MCF 10A (cell line): ENCODE measurements around the gene INSR. TPM values are rescaled to one million over a fixed set of nuclear protein-coding genes. Genes with fewer than 3 reads are reported as not detected.
"Not testable (repeated sequence)": the region's sequence is repeated elsewhere in the genome, so short reads cannot be mapped to it uniquely, and the experiment has no call there.

Source experiments
- BruUV-seq: library from RNA; stranded (reverse); fragments of 400-500 nt; replicated peaks from 2 replicates; lab custom pipeline; 2021; lab: Mats Ljungman, UMichigan
- CTCF ChIA-PET: fragments of 300-600 bp; sonication (Branson Sonifier 250); formaldehyde crosslinking; extraction: SDS; loops from one replicate; lab custom pipeline; 2021; ENCODE audit warnings: antibody characterized with exemption, inconsistent platforms; lab: Yijun Ruan, JAX
- POLR2A ChIA-PET: fragments of 300-600, 350-650 bp; sonication (Branson Sonifier 250); formaldehyde crosslinking; extraction: SDS; loops from one replicate; lab custom pipeline; 2020; ENCODE audit warnings: antibody characterized with exemption, inconsistent platforms; lab: Yijun Ruan, JAX
- DNase-seq: peaks from one replicate; pipeline ENCODE4 v3.0.0-alpha.2; 2018; ENCODE audit not compliant: unreplicated experiment
- H3K27ac Mint-ChIP-seq: one replicate; pipeline ENCODE4 v1.8.0; 2022; ENCODE audit warnings: mild to moderate bottlenecking, low read depth, mixed read lengths; ENCODE audit not compliant: unreplicated experiment
- H3K27me3 Mint-ChIP-seq: one replicate; pipeline ENCODE4 v1.8.0; 2022; ENCODE audit warnings: mixed read lengths; ENCODE audit not compliant: insufficient read depth, unreplicated experiment
- H3K36me3 Mint-ChIP-seq: one replicate; pipeline ENCODE4 v1.8.0; 2022; ENCODE audit warnings: mild to moderate bottlenecking, moderate library complexity, mixed read lengths; ENCODE audit not compliant: insufficient read depth, unreplicated experiment
- H3K4me1 Mint-ChIP-seq: one replicate; pipeline ENCODE4 v1.8.0; 2022; ENCODE audit warnings: mixed read lengths; ENCODE audit not compliant: insufficient read depth, unreplicated experiment
- H3K4me3 Mint-ChIP-seq: one replicate; pipeline ENCODE4 v1.8.0; 2022; ENCODE audit warnings: mild to moderate bottlenecking, moderate library complexity, mixed read lengths; ENCODE audit not compliant: unreplicated experiment
- H3K9me3 Mint-ChIP-seq: one replicate; pipeline ENCODE4 v1.8.0; 2022; ENCODE audit warnings: mixed read lengths; ENCODE audit not compliant: unreplicated experiment
- intact Hi-C: fragments of 100-400 bp; cut with micrococcal nuclease; formaldehyde crosslinking; loops from 2 replicates; pipeline ENCODE4 v1.14.1; 2022
- total RNA-seq: library from RNA; stranded (reverse); gene quantifications from 2 replicates; pipeline ENCODE4 v1.2.3, GENCODE V29; 2022
- TF ChIP-seq, protein P1 (sequence below): fragments of 200-600 bp; IDR thresholded peaks from one replicate; pipeline ENCODE4 v1.8.0; 2022; ENCODE audit warnings: antibody characterized with exemption, mild to moderate bottlenecking; ENCODE audit not compliant: unreplicated experiment

The INSR gene
- total RNA-seq, 1 experiment from 2014 or later = 8.8 TPM

DNA sequence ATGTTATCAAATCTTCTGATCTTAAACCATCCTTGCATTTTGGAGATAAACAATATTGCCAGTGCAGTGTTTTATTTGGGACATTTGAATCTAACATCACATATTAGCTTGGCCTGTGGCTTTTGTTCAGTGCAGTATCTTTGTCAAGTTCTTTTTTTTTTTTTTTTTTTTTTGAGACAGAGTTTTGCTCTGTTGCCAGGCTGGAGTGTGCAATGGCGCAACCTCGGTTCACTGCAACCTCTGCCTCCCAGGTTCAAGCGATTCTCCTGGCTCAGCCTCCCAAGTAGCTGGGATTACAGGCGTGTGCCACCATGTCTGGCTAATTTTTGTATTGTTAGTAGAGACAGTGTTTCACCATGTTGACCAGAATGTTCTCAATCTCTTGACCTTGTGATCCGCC lies 148.1 kb downstream of the INSR start:
- intact Hi-C loops = loop anchor here (5.0 kb wide), 1 partner anchor 146 kb away; the partner anchor contains the start of gene INSR
- H3K27me3 Mint-ChIP-seq = not testable (repeated sequence)
- POLR2A ChIA-PET = interaction anchor here (0.6 kb wide), 2 partner anchors 24 to 72 kb away, joined by 3 read pairs; no protein-coding TSS in a partner anchor

GRCh38 chr19:7145494-7145893 lies 148.7 kb downstream of the INSR start:
- Mint-ChIP-seq H3K4me1 (no peaks in the 10 kb centered on the region), H3K9me3 (no peaks in the 10 kb centered on the region), H3K4me3 (no peak overlapping the region), H3K36me3 (peaks cover 30% of the 10 kb centered on the region), H3K27ac (no peak overlapping the region), H3K27me3 (no peaks in the 10 kb centered on the region)
- ChIA-PET POLR2A (interaction anchor here (0.6 kb wide), 1 partner anchor 71 kb away, joined by 3 read pairs; no protein-coding TSS in a partner anchor), CTCF (interaction anchor here (1.0 kb wide), 1 partner anchor 195 kb away, joined by 3 read pairs; no protein-coding TSS in a partner anchor)
- no TSS peak for BruUV-seq
- intact Hi-C loops = loop anchor here (5.0 kb wide), 1 partner anchor 147 kb away; the partner anchor contains the start of gene INSR
- TF ChIP-seq, protein P1, sequence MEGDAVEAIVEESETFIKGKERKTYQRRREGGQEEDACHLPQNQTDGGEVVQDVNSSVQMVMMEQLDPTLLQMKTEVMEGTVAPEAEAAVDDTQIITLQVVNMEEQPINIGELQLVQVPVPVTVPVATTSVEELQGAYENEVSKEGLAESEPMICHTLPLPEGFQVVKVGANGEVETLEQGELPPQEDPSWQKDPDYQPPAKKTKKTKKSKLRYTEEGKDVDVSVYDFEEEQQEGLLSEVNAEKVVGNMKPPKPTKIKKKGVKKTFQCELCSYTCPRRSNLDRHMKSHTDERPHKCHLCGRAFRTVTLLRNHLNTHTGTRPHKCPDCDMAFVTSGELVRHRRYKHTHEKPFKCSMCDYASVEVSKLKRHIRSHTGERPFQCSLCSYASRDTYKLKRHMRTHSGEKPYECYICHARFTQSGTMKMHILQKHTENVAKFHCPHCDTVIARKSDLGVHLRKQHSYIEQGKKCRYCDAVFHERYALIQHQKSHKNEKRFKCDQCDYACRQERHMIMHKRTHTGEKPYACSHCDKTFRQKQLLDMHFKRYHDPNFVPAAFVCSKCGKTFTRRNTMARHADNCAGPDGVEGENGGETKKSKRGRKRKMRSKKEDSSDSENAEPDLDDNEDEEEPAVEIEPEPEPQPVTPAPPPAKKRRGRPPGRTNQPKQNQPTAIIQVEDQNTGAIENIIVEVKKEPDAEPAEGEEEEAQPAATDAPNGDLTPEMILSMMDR = no peak
- no peak for DNase-seq

More for the DNA sequence above, 148.1 kb downstream of the INSR start:
- H3K27ac Mint-ChIP-seq, H3K9me3 Mint-ChIP-seq, DNase-seq, BruUV-seq, H3K4me1 Mint-ChIP-seq, H3K4me3 Mint-ChIP-seq: not testable (repeated sequence)
- H3K36me3 Mint-ChIP-seq = peaks cover 27% of the 10 kb centered on the region
- CTCF ChIA-PET = interaction anchor here (1.0 kb wide), 2 partner anchors 194 to 209 kb away, joined by 3 read pairs; no protein-coding TSS in a partner anchor

DNA sequence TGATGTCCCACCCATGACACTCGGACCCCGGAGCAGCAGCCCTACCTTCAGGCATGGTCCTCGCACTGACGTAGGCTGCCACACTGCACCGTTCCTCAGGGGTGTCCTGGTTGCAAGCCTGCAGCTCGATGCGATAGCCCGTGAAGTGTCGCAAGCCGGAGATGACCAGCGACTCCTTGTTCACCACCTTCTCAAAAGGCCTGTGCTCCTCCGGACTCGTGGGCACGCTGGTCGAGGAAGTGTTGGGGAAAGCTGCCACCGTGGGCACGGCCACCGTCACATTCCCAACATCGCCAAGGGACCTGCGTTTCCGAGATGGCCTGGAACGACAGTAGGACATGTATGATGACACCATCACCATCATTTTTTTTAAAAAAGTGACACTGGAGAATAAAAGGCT lies 151.4 kb downstream of the INSR start:
- TF ChIP-seq, protein P1 = no peak
- intact Hi-C loops = no loop called here
- no peaks in the 10 kb centered on the region for H3K4me1 Mint-ChIP-seq
- CTCF ChIA-PET = interaction anchor here (1.6 kb wide), 1 partner anchor 197 kb away, joined by 6 read pairs; no protein-coding TSS in a partner anchor
- H3K27ac Mint-ChIP-seq = no peak overlapping the region
- BruUV-seq = no TSS peak
- peaks cover 42% of the 10 kb centered on the region for H3K36me3 Mint-ChIP-seq
- H3K27me3 Mint-ChIP-seq = no peaks in the 10 kb centered on the region
- H3K9me3 Mint-ChIP-seq = no peaks in the 10 kb centered on the region
- no peak overlapping the region for H3K4me3 Mint-ChIP-seq
- DNase-seq = no peak
- POLR2A ChIA-PET = interaction anchor here (0.6 kb wide), 1 partner anchor 9 kb away, joined by 3 read pairs; no protein-coding TSS in a partner anchor

- peaks cover 52% of the 10 kb centered on the region for H3K36me3 Mint-ChIP-seq
Observed at GRCh38 chr19:7140137-7140536, 154.1 kb downstream of the INSR start.

More at GRCh38 chr19:7140137-7140536, 154.1 kb downstream of the INSR start:
- Mint-ChIP-seq H3K9me3 (no peaks in the 10 kb centered on the region), H3K27ac (no peak overlapping the region), H3K27me3 (no peaks in the 10 kb centered on the region), H3K4me1 (no peaks in the 10 kb centered on the region), H3K4me3 (no peak overlapping the region)
- intact Hi-C loops = no loop called here
- DNase-seq = no peak
- POLR2A ChIA-PET = no interaction called here
- TF ChIP-seq, protein P1 = no peak
- CTCF ChIA-PET = interaction anchor here (1.1 to 1.3 kb wide), 2 partner anchors 9 to 201 kb away, joined by 3 to 4 read pairs; no protein-coding TSS in a partner anchor
- no TSS peak for BruUV-seq
